ENCODE measurements around the gene ABHD8.

The ABHD8 gene

GRCh38 chr19:17341386-17341785 lies 38.2 kb upstream of the ABHD8 start:
- Histone ChIP-seq H3K4ac (ENCODE audit: low read depth, low read length) (no peak overlapping the region), H3K9ac (ENCODE audit: low read length) (no peak overlapping the region), H3K27ac (ENCODE audit: low read depth, low read length) (no peak overlapping the region), H2BK120ac (ENCODE audit: insufficient read depth, low read length, poor library complexity) (no peak overlapping the region), H4K8ac (ENCODE audit: low read depth, low read length) (no peak overlapping the region), H2BK12ac (ENCODE audit: low read length) (no peak overlapping the region), H4K91ac (ENCODE audit: low read depth, low read length) (no peak overlapping the region), H3K14ac (ENCODE audit: low read length) (no peak overlapping the region), H3K79me1 (ENCODE audit: low read length) (peaks cover 11% of the 10 kb centered on the region), H3K27me3 (ENCODE audit: insufficient read depth, low read length) (no peaks in the 10 kb centered on the region), H2AK5ac (ENCODE audit: low read length) (no peak overlapping the region), H3K79me2 (ENCODE audit: control insufficient read depth, insufficient read depth, low read length, poor library complexity) (peaks cover 2% of the 10 kb centered on the region), H4K12ac (ENCODE audit: low read depth, low read length) (no peak overlapping the region), H3K36me3 (ENCODE audit: control insufficient read depth in 1 of 2, insufficient read depth in 2 of 2, low read length in 2 of 2) (peaks cover 4 to 5% of the 10 kb centered on the region in 2 experiments), H3K4me2 (ENCODE audit: low read length) (no peak overlapping the region), H3K23ac (ENCODE audit: low read length) (no peak overlapping the region), H2BK5ac (ENCODE audit: low read depth, low read length, poor library complexity) (no peak overlapping the region), H2AFZ (ENCODE audit: insufficient read depth, low read length, poor library complexity) (no peak overlapping the region), H3K4me1 (ENCODE audit: control insufficient read depth in 1 of 2, insufficient read depth in 2 of 2, low read length in 2 of 2) (peaks cover 8 to 10% of the 10 kb centered on the region in 2 experiments), H3K18ac (ENCODE audit: low read length) (no peak overlapping the region), H3K9me3 (ENCODE audit: insufficient read depth, low read depth, low read length) (no peaks in the 10 kb centered on the region), H3K4me3 (ENCODE audit: low read depth, low read length) (no peak overlapping the region)
- no peak for DNase-seq
- WGBS (ENCODE audit: extremely low coverage, insufficient coverage, insufficient read length), result no CpG with 5 or more reads among the region's 15 CpGs

GRCh38 chr19:17340871-17341357 lies 37.7 kb upstream of the ABHD8 start:
- H3K23ac ChIP-seq (ENCODE audit: low read length), result no peak overlapping the region
- H3K18ac ChIP-seq (ENCODE audit: low read length), result no peak overlapping the region
- no peak overlapping the region for H3K9ac ChIP-seq (ENCODE audit: low read length)
- no peak overlapping the region for H3K4ac ChIP-seq (ENCODE audit: low read depth, low read length)
- no peak overlapping the region for H4K12ac ChIP-seq (ENCODE audit: low read depth, low read length)
- no peak overlapping the region for H2BK5ac ChIP-seq (ENCODE audit: low read depth, low read length, poor library complexity)
- H2AFZ ChIP-seq (ENCODE audit: insufficient read depth, low read length, poor library complexity), result no peak overlapping the region
- H2BK12ac ChIP-seq (ENCODE audit: low read length), result no peak overlapping the region
- no peak overlapping the region for H3K4me2 ChIP-seq (ENCODE audit: low read length)
- no peak overlapping the region for H2BK120ac ChIP-seq (ENCODE audit: insufficient read depth, low read length, poor library complexity)
- H3K79me1 ChIP-seq (ENCODE audit: low read length), result peaks cover 11% of the 10 kb centered on the region
- no peak overlapping the region for H4K8ac ChIP-seq (ENCODE audit: low read depth, low read length)
- H3K27me3 ChIP-seq (ENCODE audit: insufficient read depth, low read length), result no peaks in the 10 kb centered on the region
- no peak overlapping the region for H3K4me3 ChIP-seq (ENCODE audit: low read depth, low read length)
- WGBS (ENCODE audit: extremely low coverage, insufficient coverage, insufficient read length), result no CpG with 5 or more reads among the region's 17 CpGs
- no peak for DNase-seq
- H4K91ac ChIP-seq (ENCODE audit: low read depth, low read length), result no peak overlapping the region
- H3K27ac ChIP-seq (ENCODE audit: low read depth, low read length), result no peak overlapping the region
- H3K14ac ChIP-seq (ENCODE audit: low read length), result no peak overlapping the region
- H3K36me3 ChIP-seq (ENCODE audit: control insufficient read depth in 1 of 2, insufficient read depth in 2 of 2, low read length in 2 of 2), result peaks cover 4 to 5% of the 10 kb centered on the region in 2 experiments
- peaks cover 2% of the 10 kb centered on the region for H3K79me2 ChIP-seq (ENCODE audit: control insufficient read depth, insufficient read depth, low read length, poor library complexity)
- peaks cover 8 to 10% of the 10 kb centered on the region in 2 experiments for H3K4me1 ChIP-seq (ENCODE audit: control insufficient read depth in 1 of 2, insufficient read depth in 2 of 2, low read length in 2 of 2)
- no peaks in the 10 kb centered on the region for H3K9me3 ChIP-seq (ENCODE audit: insufficient read depth, low read depth, low read length)
- H2AK5ac ChIP-seq (ENCODE audit: low read length), result no peak overlapping the region

- Histone ChIP-seq H2AFZ (ENCODE audit: insufficient read depth, low read length, poor library complexity) (no peak overlapping the region), H3K79me1 (ENCODE audit: low read length) (peaks cover 11% of the 10 kb centered on the region), H2AK5ac (ENCODE audit: low read length) (no peak overlapping the region), H3K9ac (ENCODE audit: low read length) (no peak overlapping the region), H4K12ac (ENCODE audit: low read depth, low read length) (no peak overlapping the region), H3K9me3 (ENCODE audit: insufficient read depth, low read depth, low read length) (no peaks in the 10 kb centered on the region), H3K27me3 (ENCODE audit: insufficient read depth, low read length) (no peaks in the 10 kb centered on the region), H3K27ac (ENCODE audit: low read depth, low read length) (no peak overlapping the region), H3K4me3 (ENCODE audit: low read depth, low read length) (no peak overlapping the region), H3K4ac (ENCODE audit: low read depth, low read length) (no peak overlapping the region), H3K23ac (ENCODE audit: low read length) (no peak overlapping the region), H2BK120ac (ENCODE audit: insufficient read depth, low read length, poor library complexity) (no peak overlapping the region), H2BK12ac (ENCODE audit: low read length) (no peak overlapping the region), H3K36me3 (ENCODE audit: control insufficient read depth in 1 of 2, insufficient read depth in 2 of 2, low read length in 2 of 2) (peaks cover 4 to 5% of the 10 kb centered on the region in 2 experiments), H3K79me2 (ENCODE audit: control insufficient read depth, insufficient read depth, low read length, poor library complexity) (peaks cover 2% of the 10 kb centered on the region), H4K8ac (ENCODE audit: low read depth, low read length) (no peak overlapping the region), H3K4me1 (ENCODE audit: control insufficient read depth in 1 of 2, insufficient read depth in 2 of 2, low read length in 2 of 2) (peaks cover 8 to 10% of the 10 kb centered on the region in 2 experiments), H3K14ac (ENCODE audit: low read length) (no peak overlapping the region), H3K18ac (ENCODE audit: low read length) (no peak overlapping the region), H4K91ac (ENCODE audit: low read depth, low read length) (no peak overlapping the region), H2BK5ac (ENCODE audit: low read depth, low read length, poor library complexity) (no peak overlapping the region), H3K4me2 (ENCODE audit: low read length) (no peak overlapping the region)
- no CpG with 5 or more reads among the region's 21 CpGs for WGBS (ENCODE audit: extremely low coverage, insufficient coverage, insufficient read length)
- DNase-seq, result no peak
Measured at GRCh38 chr19:17340302-17340870, 37.2 kb upstream of the ABHD8 start.

- Histone ChIP-seq H3K9ac (ENCODE audit: low read length) (no peak overlapping the region), H3K18ac (ENCODE audit: low read length) (no peak overlapping the region), H4K8ac (ENCODE audit: low read depth, low read length) (no peak overlapping the region), H3K23ac (ENCODE audit: low read length) (no peak overlapping the region), H3K36me3 (ENCODE audit: control insufficient read depth in 1 of 2, insufficient read depth in 2 of 2, low read length in 2 of 2) (peaks cover 4 to 5% of the 10 kb centered on the region in 2 experiments), H2BK120ac (ENCODE audit: insufficient read depth, low read length, poor library complexity) (no peak overlapping the region), H2AFZ (ENCODE audit: insufficient read depth, low read length, poor library complexity) (no peak overlapping the region), H3K14ac (ENCODE audit: low read length) (no peak overlapping the region), H4K91ac (ENCODE audit: low read depth, low read length) (no peak overlapping the region), H3K79me2 (ENCODE audit: control insufficient read depth, insufficient read depth, low read length, poor library complexity) (peaks cover 5% of the 10 kb centered on the region), H3K27me3 (ENCODE audit: insufficient read depth, low read length) (no peaks in the 10 kb centered on the region), H2BK12ac (ENCODE audit: low read length) (no peak overlapping the region), H3K4ac (ENCODE audit: low read depth, low read length) (no peak overlapping the region), H2BK5ac (ENCODE audit: low read depth, low read length, poor library complexity) (no peak overlapping the region), H3K27ac (ENCODE audit: low read depth, low read length) (no peak overlapping the region), H2AK5ac (ENCODE audit: low read length) (no peak overlapping the region), H3K4me3 (ENCODE audit: low read depth, low read length) (no peak overlapping the region), H4K12ac (ENCODE audit: low read depth, low read length) (no peak overlapping the region), H3K79me1 (ENCODE audit: low read length) (peaks cover 19% of the 10 kb centered on the region), H3K4me2 (ENCODE audit: low read length) (no peak overlapping the region), H3K9me3 (ENCODE audit: insufficient read depth, low read depth, low read length) (no peaks in the 10 kb centered on the region), H3K4me1 (ENCODE audit: control insufficient read depth in 1 of 2, insufficient read depth in 2 of 2, low read length in 2 of 2) (peaks cover 13% of the 10 kb centered on the region in 2 experiments)
- no peak for DNase-seq
- WGBS (ENCODE audit: extremely low coverage, insufficient coverage, insufficient read length), result no CpG with 5 or more reads among the region's 34 CpGs
Measured at GRCh38 chr19:17339088-17339741, 36.0 kb upstream of the ABHD8 start.

All from trophoblast cell (in vitro differentiated cells and primary cell).